ENCODE results near the gene C3. TPM values are rescaled to one million over a fixed set of nuclear protein-coding genes. Genes with fewer than 3 reads are reported as not detected.

Gene C3
- total RNA-seq, 1 experiment from 2014 or later = 872 TPM

DNA sequence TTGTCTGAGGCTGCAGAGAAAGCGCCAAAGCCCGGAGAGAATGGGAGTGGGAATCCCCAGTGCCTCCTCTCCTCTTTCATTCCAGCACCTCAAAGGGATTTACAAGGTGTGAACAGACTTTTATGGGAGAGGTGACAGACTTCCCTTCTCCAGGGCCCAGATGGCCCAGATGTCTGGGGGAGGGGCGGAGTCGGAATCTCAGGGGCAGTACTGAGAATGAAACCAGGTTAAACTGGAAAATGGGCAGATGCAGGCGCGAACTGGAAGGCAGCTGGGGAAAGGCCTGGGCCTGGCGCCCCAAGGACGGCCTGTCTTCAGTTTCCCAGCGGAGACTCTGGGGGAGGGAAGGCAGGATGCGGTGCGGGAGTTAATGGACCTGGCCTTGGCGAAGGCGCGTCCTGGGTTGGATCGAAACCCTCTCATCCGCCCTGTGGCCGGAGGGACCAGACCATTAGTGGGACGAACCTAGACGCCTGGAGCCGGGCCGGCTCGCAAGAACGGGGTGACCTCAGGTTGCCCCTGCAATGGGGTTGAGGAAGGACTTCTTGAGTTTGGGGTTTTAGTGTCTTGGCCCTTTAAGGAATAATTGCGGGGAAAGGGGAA lies 18.4 kb upstream of the C3 start:
- no TSS peak for BruUV-seq (replicated peaks)
- H3K36me3 Mint-ChIP-seq (ENCODE audit: insufficient read depth, unreplicated experiment) = peaks cover 42% of the 10 kb centered on the region
- peak; percentile 54 for DNase-seq (ENCODE audit: unreplicated experiment)
- ChIA-PET CTCF (interaction anchor here (0.7 to 6.8 kb wide), 7 partner anchors 16 to 130 kb away, joined by 3 to 102 read pairs (median 3); no protein-coding TSS in a partner anchor), POLR2A (interaction anchor here (1.2 to 10.5 kb wide), 7 partner anchors 9 to 330 kb away, joined by 6 to 189 read pairs (median 8); partner anchors contain the start of genes C3, SH2D3A, TNFSF9 and ZNF557)
- TF ChIP-seq CTCF (IDR thresholded peaks at IDR 0.05; ENCODE audit: unreplicated experiment) = no peak
- intact Hi-C loops (cut with micrococcal nuclease) = loop anchor here (1.0 to 5.0 kb wide), 3 partner anchors 30 to 612 kb away; no protein-coding TSS in a partner anchor
- H3K27ac Mint-ChIP-seq (ENCODE audit: low read depth, unreplicated experiment) = peak overlapping the region; percentile 83
- H3K4me1 Mint-ChIP-seq (ENCODE audit: insufficient read depth, unreplicated experiment) = peaks cover 31% of the 10 kb centered on the region
- peak overlapping the region; percentile 88 for H3K4me3 Mint-ChIP-seq (ENCODE audit: unreplicated experiment)
- no peaks in the 10 kb centered on the region for H3K9me3 Mint-ChIP-seq (ENCODE audit: unreplicated experiment)
- no peaks in the 10 kb centered on the region for H3K27me3 Mint-ChIP-seq (ENCODE audit: insufficient read depth, unreplicated experiment)

GRCh38 chr19:6737873-6738786 lies 17.7 kb upstream of the C3 start:
- intact Hi-C loops (cut with micrococcal nuclease) = loop anchor here (1.0 to 5.0 kb wide), 3 partner anchors 31 to 611 kb away; no protein-coding TSS in a partner anchor
- no TSS peak for BruUV-seq (replicated peaks)
- TF ChIP-seq CTCF (IDR thresholded peaks at IDR 0.05; ENCODE audit: unreplicated experiment) = peak; percentile 65
- H3K27me3 Mint-ChIP-seq (ENCODE audit: insufficient read depth, unreplicated experiment) = no peaks in the 10 kb centered on the region
- H3K9me3 Mint-ChIP-seq (ENCODE audit: unreplicated experiment) = no peaks in the 10 kb centered on the region
- CTCF ChIA-PET = interaction anchor here (0.5 to 6.8 kb wide), 13 partner anchors 16 to 175 kb away, joined by 3 to 102 read pairs (median 3); partner anchors contain the start of gene C3
- DNase-seq (ENCODE audit: unreplicated experiment) = peak; percentile 94
- peak overlapping the region; percentile 88 for H3K4me3 Mint-ChIP-seq (ENCODE audit: unreplicated experiment)
- H3K4me1 Mint-ChIP-seq (ENCODE audit: insufficient read depth, unreplicated experiment) = peaks cover 27% of the 10 kb centered on the region
- peaks cover 41% of the 10 kb centered on the region for H3K36me3 Mint-ChIP-seq (ENCODE audit: insufficient read depth, unreplicated experiment)
- peak overlapping the region; percentile 83 for H3K27ac Mint-ChIP-seq (ENCODE audit: low read depth, unreplicated experiment)
- POLR2A ChIA-PET = interaction anchor here (0.5 to 10.5 kb wide), 20 partner anchors 8 to 642 kb away, joined by 3 to 189 read pairs (median 4); partner anchors contain the start of genes C3, SH2D3A, TNFSF9 and ZNF557

GRCh38 chr19:6737284-6737872 lies 16.9 kb upstream of the C3 start, which contains the start of gene GPR108:
Gene GPR108 (minus strand): TSS chr19:6737580. CDS start chr19:6737576, 4 bp downstream.
- DNase-seq (ENCODE audit: unreplicated experiment) = peak; percentile 100
- Mint-ChIP-seq H3K4me3 (ENCODE audit: unreplicated experiment) (peak within 1 kb of the TSS; percentile 88), H3K4me1 (ENCODE audit: insufficient read depth, unreplicated experiment) (peaks cover 27% of the 10 kb centered on the region), H3K27me3 (ENCODE audit: insufficient read depth, unreplicated experiment) (no peaks in the 10 kb centered on the region), H3K36me3 (ENCODE audit: insufficient read depth, unreplicated experiment) (peaks cover 37% of the 10 kb centered on the region), H3K9me3 (ENCODE audit: unreplicated experiment) (no peaks in the 10 kb centered on the region), H3K27ac (ENCODE audit: low read depth, unreplicated experiment) (peak within 1 kb of the TSS; percentile 83)
- CTCF ChIA-PET = interaction anchor here (0.5 to 6.8 kb wide), 13 partner anchors 9 to 221 kb away, joined by 3 to 102 read pairs (median 4); partner anchors contain the start of gene C3
- intact Hi-C loops (cut with micrococcal nuclease) = loop anchor here (5.0 kb wide), 1 partner anchor 610 kb away; no protein-coding TSS in a partner anchor
- no TSS peak for BruUV-seq (replicated peaks)
- TF ChIP-seq CTCF (IDR thresholded peaks at IDR 0.05; ENCODE audit: unreplicated experiment) = no peak
- POLR2A ChIA-PET = interaction anchor here (0.7 to 10.5 kb wide), 20 partner anchors 8 to 612 kb away, joined by 3 to 189 read pairs (median 4); partner anchors contain the start of genes C3, SH2D3A, TNFSF9 and ZNF557
